ENCODE data around the gene TLE6.

TLE6 gene

GRCh38 chr19:3031607-3031867, 54.2 kb downstream of the TLE6 start:
- Histone ChIP-seq H4K20me1 (ENCODE audit: insufficient read depth) (no peaks in the 10 kb centered on the region), H3K27ac (no peak overlapping the region), H3K36me3 (ENCODE audit: insufficient read depth) (no peaks in the 10 kb centered on the region), H3K4me2 (no peak overlapping the region), H3K9ac (no peak overlapping the region), H3K4me3 (IDR thresholded peaks at IDR 0.05; ENCODE audit: insufficient read depth, low read depth, low read length) (no peak overlapping the region), H3K4me1 (ENCODE audit: low read depth, poor library complexity, severe bottlenecking) (peaks cover 10% of the 10 kb centered on the region), H3K79me2 (ENCODE audit: insufficient read depth, low read depth) (no peaks in the 10 kb centered on the region), H3K27me3 (ENCODE audit: insufficient read depth, low read depth) (peaks cover 74% of the 10 kb centered on the region), H2AFZ (ENCODE audit: low read depth) (no peak overlapping the region)
- TF ChIP-seq CTCF (conservative IDR thresholded peaks at IDR 0.05; ENCODE audit: low read depth, low read length), result no peak

- Histone ChIP-seq H2AFZ (ENCODE audit: low read depth) (no peak overlapping the region), H4K20me1 (ENCODE audit: insufficient read depth) (no peaks in the 10 kb centered on the region), H3K36me3 (ENCODE audit: insufficient read depth) (no peaks in the 10 kb centered on the region), H3K79me2 (ENCODE audit: insufficient read depth, low read depth) (no peaks in the 10 kb centered on the region), H3K4me3 (IDR thresholded peaks at IDR 0.05; ENCODE audit: insufficient read depth, low read depth, low read length) (no peak overlapping the region), H3K4me1 (ENCODE audit: low read depth, poor library complexity, severe bottlenecking) (peaks cover 20% of the 10 kb centered on the region), H3K9ac (no peak overlapping the region), H3K4me2 (no peak overlapping the region), H3K27ac (no peak overlapping the region), H3K27me3 (ENCODE audit: insufficient read depth, low read depth) (peaks cover 52% of the 10 kb centered on the region)
- no peak for TF ChIP-seq CTCF (conservative IDR thresholded peaks at IDR 0.05; ENCODE audit: low read depth, low read length)
Measured at GRCh38 chr19:3033595-3034405, 56.4 kb downstream of the TLE6 start.

- Histone ChIP-seq H3K4me3 (IDR thresholded peaks at IDR 0.05; ENCODE audit: insufficient read depth, low read depth, low read length) (no peak overlapping the region), H3K27me3 (ENCODE audit: insufficient read depth, low read depth) (peaks cover 51% of the 10 kb centered on the region), H4K20me1 (ENCODE audit: insufficient read depth) (no peaks in the 10 kb centered on the region), H3K4me2 (no peak overlapping the region), H3K9ac (no peak overlapping the region), H3K36me3 (ENCODE audit: insufficient read depth) (no peaks in the 10 kb centered on the region), H3K27ac (no peak overlapping the region), H3K79me2 (ENCODE audit: insufficient read depth, low read depth) (no peaks in the 10 kb centered on the region), H2AFZ (ENCODE audit: low read depth) (peak overlapping the region; percentile 100; the same call in 1 of the 2 replicates), H3K4me1 (ENCODE audit: low read depth, poor library complexity, severe bottlenecking) (peaks cover 20% of the 10 kb centered on the region)
- TF ChIP-seq CTCF (conservative IDR thresholded peaks at IDR 0.05; ENCODE audit: low read depth, low read length), result no peak
Measured at GRCh38 chr19:3034406-3034655, 57.0 kb downstream of the TLE6 start.

GRCh38 chr19:3034656-3035541, 57.5 kb downstream of the TLE6 start:
- H2AFZ ChIP-seq (ENCODE audit: low read depth), result peak overlapping the region; percentile 100

More at GRCh38 chr19:3034656-3035541, 57.5 kb downstream of the TLE6 start:
- Histone ChIP-seq H3K4me2 (peak overlapping the region; percentile 95), H3K27me3 (ENCODE audit: insufficient read depth, low read depth) (peaks cover 49% of the 10 kb centered on the region), H3K36me3 (ENCODE audit: insufficient read depth) (no peaks in the 10 kb centered on the region), H3K79me2 (ENCODE audit: insufficient read depth, low read depth) (no peaks in the 10 kb centered on the region), H3K4me3 (IDR thresholded peaks at IDR 0.05; ENCODE audit: insufficient read depth, low read depth, low read length) (no peak overlapping the region), H4K20me1 (ENCODE audit: insufficient read depth) (no peaks in the 10 kb centered on the region), H3K27ac (peak overlapping the region; percentile 73; the same call in 1 of the 2 replicates), H3K9ac (peak overlapping the region; percentile 56; the same call in 1 of the 2 replicates), H3K4me1 (ENCODE audit: low read depth, poor library complexity, severe bottlenecking) (peaks cover 20% of the 10 kb centered on the region)
- TF ChIP-seq CTCF (conservative IDR thresholded peaks at IDR 0.05; ENCODE audit: low read depth, low read length), result no peak
